ENCODE results near the gene NOC2L.

NOC2L gene

DNA sequence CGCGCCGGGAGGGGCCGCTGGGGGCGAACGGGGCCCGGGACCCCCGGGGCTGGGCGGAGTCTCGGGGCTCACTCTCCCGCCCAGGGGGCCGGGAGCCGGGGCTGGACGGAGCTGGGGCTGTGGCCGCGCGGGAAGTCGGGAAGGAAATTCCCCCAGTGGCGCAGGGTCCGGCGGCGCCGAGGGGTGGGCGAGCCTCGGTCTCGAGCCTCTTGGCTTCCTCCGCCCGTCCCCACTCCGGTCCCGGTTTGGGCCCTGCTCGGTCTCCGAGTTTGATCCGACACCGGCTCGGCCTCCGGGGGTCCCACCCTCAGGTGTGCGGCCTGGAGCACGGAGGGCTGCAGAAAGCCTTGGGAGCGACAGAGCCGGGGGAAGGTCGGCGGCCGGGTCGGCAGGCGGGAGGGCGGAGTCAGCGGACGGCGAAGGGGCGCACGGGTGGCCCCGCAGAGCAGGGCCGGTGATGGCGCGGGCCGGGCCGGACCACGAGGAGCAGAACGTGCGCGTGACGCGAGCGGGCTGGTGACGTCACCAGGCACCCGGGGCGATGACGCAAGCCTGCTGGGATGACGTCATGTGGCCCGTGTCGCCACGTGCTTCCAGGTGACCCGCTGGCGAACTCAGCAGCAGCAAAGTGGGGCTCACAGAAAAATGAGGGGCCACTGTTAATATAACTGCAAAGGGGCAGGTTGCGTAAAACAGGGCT lies 41.5 kb upstream of the NOC2L start:
- H2AFZ ChIP-seq (ENCODE audit: low read depth) = no peak overlapping the region
- no peaks in the 10 kb centered on the region for H3K79me2 ChIP-seq (ENCODE audit: insufficient read depth, low read depth)
- H4K20me1 ChIP-seq (ENCODE audit: insufficient read depth) = no peaks in the 10 kb centered on the region
- no peak overlapping the region for H3K4me2 ChIP-seq
- H3K4me1 ChIP-seq (ENCODE audit: low read depth, poor library complexity, severe bottlenecking) = peaks cover 15% of the 10 kb centered on the region
- no peaks in the 10 kb centered on the region for H3K36me3 ChIP-seq (ENCODE audit: insufficient read depth)
- no peak overlapping the region for H3K27ac ChIP-seq
- TF ChIP-seq, protein P1, sequence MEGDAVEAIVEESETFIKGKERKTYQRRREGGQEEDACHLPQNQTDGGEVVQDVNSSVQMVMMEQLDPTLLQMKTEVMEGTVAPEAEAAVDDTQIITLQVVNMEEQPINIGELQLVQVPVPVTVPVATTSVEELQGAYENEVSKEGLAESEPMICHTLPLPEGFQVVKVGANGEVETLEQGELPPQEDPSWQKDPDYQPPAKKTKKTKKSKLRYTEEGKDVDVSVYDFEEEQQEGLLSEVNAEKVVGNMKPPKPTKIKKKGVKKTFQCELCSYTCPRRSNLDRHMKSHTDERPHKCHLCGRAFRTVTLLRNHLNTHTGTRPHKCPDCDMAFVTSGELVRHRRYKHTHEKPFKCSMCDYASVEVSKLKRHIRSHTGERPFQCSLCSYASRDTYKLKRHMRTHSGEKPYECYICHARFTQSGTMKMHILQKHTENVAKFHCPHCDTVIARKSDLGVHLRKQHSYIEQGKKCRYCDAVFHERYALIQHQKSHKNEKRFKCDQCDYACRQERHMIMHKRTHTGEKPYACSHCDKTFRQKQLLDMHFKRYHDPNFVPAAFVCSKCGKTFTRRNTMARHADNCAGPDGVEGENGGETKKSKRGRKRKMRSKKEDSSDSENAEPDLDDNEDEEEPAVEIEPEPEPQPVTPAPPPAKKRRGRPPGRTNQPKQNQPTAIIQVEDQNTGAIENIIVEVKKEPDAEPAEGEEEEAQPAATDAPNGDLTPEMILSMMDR (conservative IDR thresholded peaks at IDR 0.05; ENCODE audit: low read depth, low read length) = no peak
- no peak overlapping the region for H3K4me3 ChIP-seq (IDR thresholded peaks at IDR 0.05; ENCODE audit: insufficient read depth, low read depth, low read length)
- peaks cover 67% of the 10 kb centered on the region for H3K27me3 ChIP-seq (ENCODE audit: insufficient read depth, low read depth)
- no peak overlapping the region for H3K9ac ChIP-seq

DNA sequence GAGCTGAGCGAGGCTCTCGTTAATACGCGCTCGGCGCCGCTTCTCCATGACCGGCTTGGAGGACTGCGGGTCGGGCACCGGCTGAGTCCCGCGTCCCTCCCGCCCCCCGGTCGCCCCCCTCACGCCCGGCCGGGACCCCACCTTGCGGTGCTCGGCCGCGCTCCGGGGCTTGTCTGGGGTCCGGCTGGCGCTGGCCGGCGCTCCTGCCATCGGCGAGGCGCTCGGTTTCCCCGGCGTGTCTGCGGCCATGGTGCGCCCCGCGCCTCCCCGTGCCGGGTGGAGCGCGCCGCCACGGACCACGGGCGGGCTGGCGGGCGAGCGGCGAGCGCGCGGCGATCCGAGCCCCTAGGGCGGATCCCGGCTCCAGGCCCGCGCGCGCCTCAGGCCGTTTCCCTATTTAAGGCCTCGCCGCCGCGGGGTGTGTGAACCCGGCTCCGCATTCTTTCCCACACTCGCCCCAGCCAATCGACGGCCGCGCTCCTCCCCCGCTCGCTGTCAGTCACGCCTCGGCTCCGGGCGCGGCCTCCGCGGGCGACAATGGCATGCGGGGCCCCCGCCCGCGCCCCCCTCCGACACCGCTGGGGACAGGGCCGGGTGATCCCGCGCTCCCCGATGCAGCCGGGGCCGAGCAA lies 40.8 kb upstream of the NOC2L start, which contains the start of gene HES4:
TSS of gene HES4 (minus strand) at position 373 of the 632 bp plus-strand sequence. CDS start at position 249, 124 bp downstream.
- H4K20me1 ChIP-seq (ENCODE audit: insufficient read depth) = no peaks in the 10 kb centered on the region
- no peak within 1 kb of the TSS for H3K4me2 ChIP-seq
- TF ChIP-seq, protein P1 (conservative IDR thresholded peaks at IDR 0.05; ENCODE audit: low read depth, low read length) = no peak
- H3K27me3 ChIP-seq (ENCODE audit: insufficient read depth, low read depth) = peaks cover 67% of the 10 kb centered on the region
- H3K36me3 ChIP-seq (ENCODE audit: insufficient read depth) = no peaks in the 10 kb centered on the region
- no peak within 1 kb of the TSS for H3K9ac ChIP-seq
- no peaks in the 10 kb centered on the region for H3K79me2 ChIP-seq (ENCODE audit: insufficient read depth, low read depth)
- peaks cover 8% of the 10 kb centered on the region for H3K4me1 ChIP-seq (ENCODE audit: low read depth, poor library complexity, severe bottlenecking)
- H2AFZ ChIP-seq (ENCODE audit: low read depth) = no peak within 1 kb of the TSS
- H3K4me3 ChIP-seq (IDR thresholded peaks at IDR 0.05; ENCODE audit: insufficient read depth, low read depth, low read length) = no peak within 1 kb of the TSS
- H3K27ac ChIP-seq = no peak within 1 kb of the TSS

DNA sequence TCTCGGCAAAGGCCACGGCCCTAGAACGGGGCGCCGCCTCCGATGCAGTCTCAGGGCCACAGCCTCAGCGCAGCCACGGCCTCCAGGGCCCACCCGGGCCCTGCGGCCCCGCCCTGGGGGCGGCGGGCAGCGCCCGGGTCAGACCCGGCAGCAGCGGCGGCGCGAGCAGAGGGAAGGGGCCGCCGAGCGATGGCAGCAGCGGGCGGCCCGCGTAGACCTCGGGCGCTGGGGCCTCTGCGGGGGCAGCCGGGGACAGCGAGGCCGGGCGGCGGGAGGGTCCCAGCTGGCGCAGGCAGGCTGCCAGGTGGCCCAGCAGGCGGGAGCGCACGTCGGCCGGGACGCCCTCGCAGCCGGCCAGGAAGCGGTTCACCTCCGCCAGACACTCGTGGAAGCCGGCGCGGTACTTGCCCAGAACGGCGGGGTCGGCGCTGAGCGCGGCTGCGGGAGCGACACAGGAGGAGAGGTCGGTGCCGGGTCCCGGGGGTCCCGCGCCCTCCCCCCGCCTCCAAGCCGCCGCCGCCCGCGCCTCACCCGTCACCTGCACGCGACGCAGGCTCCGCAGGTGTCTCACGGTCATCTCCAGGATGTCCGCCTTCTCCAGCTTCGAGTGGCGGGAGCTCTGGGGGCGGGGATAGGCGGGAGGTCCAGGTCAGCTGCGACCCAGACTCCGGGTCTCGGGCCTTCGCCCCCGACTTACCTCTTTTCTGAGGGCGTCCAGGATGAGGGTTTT lies 40.1 kb upstream of the NOC2L start:
- Histone ChIP-seq H3K79me2 (ENCODE audit: insufficient read depth, low read depth) (no peaks in the 10 kb centered on the region), H3K9ac (no peak overlapping the region), H3K4me2 (no peak overlapping the region), H3K4me1 (ENCODE audit: low read depth, poor library complexity, severe bottlenecking) (peaks cover 4% of the 10 kb centered on the region), H3K36me3 (ENCODE audit: insufficient read depth) (no peaks in the 10 kb centered on the region), H2AFZ (ENCODE audit: low read depth) (no peak overlapping the region), H3K27ac (no peak overlapping the region), H3K27me3 (ENCODE audit: insufficient read depth, low read depth) (peaks cover 67% of the 10 kb centered on the region), H3K4me3 (IDR thresholded peaks at IDR 0.05; ENCODE audit: insufficient read depth, low read depth, low read length) (no peak overlapping the region), H4K20me1 (ENCODE audit: insufficient read depth) (no peaks in the 10 kb centered on the region)
- TF ChIP-seq, protein P1 (conservative IDR thresholded peaks at IDR 0.05; ENCODE audit: low read depth, low read length) = no peak

DNA sequence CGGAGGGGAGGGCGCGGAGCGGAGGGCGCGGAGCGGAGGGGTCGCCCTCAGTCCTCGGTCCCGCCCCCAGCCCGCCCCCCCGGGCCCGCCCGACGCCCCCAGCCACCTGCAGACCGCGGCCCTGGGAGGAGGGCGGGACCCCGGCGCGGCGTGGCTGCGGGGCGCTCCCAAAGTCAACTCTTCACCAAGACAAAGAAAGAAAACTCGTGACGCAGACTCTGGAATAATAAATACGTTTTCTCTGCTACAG lies 39.6 kb upstream of the NOC2L start:
- TF ChIP-seq, protein P1 (conservative IDR thresholded peaks at IDR 0.05; ENCODE audit: low read depth, low read length) = no peak
- Histone ChIP-seq H3K9ac (no peak overlapping the region), H4K20me1 (ENCODE audit: insufficient read depth) (no peaks in the 10 kb centered on the region), H3K4me1 (ENCODE audit: low read depth, poor library complexity, severe bottlenecking) (peaks cover 4% of the 10 kb centered on the region), H3K27ac (no peak overlapping the region), H3K79me2 (ENCODE audit: insufficient read depth, low read depth) (no peaks in the 10 kb centered on the region), H3K4me2 (no peak overlapping the region), H3K4me3 (IDR thresholded peaks at IDR 0.05; ENCODE audit: insufficient read depth, low read depth, low read length) (no peak overlapping the region), H3K27me3 (ENCODE audit: insufficient read depth, low read depth) (peaks cover 67% of the 10 kb centered on the region), H3K36me3 (ENCODE audit: insufficient read depth) (no peaks in the 10 kb centered on the region), H2AFZ (ENCODE audit: low read depth) (no peak overlapping the region)

All from KMS-11 (cell line).